ENCODE measurements around the gene ATG5.

DNA sequence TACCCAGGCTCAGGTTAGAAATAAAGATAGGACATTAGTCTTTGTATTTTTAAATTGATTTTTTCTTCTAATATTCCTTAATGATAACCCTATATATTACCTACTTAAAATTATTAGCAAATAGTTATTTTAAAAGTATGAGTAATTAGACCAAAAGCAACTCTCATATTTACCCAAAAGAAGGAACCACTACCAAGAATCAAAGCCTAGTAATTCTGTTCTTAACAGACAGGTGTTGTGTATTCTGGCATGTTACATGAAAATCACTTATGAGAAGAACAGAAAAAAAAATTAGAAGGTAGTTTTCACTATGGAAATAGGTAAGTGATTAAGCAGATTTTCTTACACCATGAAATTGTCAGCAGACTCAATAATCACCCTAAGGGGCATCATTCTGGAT is 105.1 kb downstream of the ATG5 start:
- TF ChIP-seq, protein P1, sequence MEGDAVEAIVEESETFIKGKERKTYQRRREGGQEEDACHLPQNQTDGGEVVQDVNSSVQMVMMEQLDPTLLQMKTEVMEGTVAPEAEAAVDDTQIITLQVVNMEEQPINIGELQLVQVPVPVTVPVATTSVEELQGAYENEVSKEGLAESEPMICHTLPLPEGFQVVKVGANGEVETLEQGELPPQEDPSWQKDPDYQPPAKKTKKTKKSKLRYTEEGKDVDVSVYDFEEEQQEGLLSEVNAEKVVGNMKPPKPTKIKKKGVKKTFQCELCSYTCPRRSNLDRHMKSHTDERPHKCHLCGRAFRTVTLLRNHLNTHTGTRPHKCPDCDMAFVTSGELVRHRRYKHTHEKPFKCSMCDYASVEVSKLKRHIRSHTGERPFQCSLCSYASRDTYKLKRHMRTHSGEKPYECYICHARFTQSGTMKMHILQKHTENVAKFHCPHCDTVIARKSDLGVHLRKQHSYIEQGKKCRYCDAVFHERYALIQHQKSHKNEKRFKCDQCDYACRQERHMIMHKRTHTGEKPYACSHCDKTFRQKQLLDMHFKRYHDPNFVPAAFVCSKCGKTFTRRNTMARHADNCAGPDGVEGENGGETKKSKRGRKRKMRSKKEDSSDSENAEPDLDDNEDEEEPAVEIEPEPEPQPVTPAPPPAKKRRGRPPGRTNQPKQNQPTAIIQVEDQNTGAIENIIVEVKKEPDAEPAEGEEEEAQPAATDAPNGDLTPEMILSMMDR (IDR thresholded peaks at IDR 0.05; ENCODE audit: low read depth, low read length), result no peak
- no peak for TF ChIP-seq EZH2phosphoT487 (IDR thresholded peaks at IDR 0.05; ENCODE audit: low read depth)
